Adrenal gland (tissue), 5 donors: ENCODE results near the gene CYBB.

Source experiments
- CTCF ChIP-seq, 6 experiments: fragments of 450-650 bp in 4 of 6; fragments of 200-600 bp in 2 of 6; sonication (generic) in 1 of 6; IDR thresholded peaks; 1 replicate in 5 of 6; 2 replicates in 1 of 6; pipeline versions ENCODE4 v1.5.1 to v1.8.0; 2016 to 2021; ENCODE audit warnings: antibody characterized with exemption in 6 of 6, mild to moderate bottlenecking in 2 of 6, moderate library complexity in 1 of 6
- POLR2A ChIP-seq, 2 donors: fragments of 450-650 bp; IDR thresholded peaks; one replicate each; pipeline ENCODE4 v1.6.1; 2017; ENCODE audit warnings: antibody characterized with exemption in 2 of 2, mild to moderate bottlenecking in 2 of 2, moderate library complexity in 1 of 2
- donor health status: DM: no; HTN: no; CAD: no.

GRCh38 chrX:37799936-37800335 is 20.1 kb downstream of the CYBB start:
- no peak for TF ChIP-seq CTCF (IDR thresholded peaks at IDR 0.05)
- TF ChIP-seq POLR2A (IDR thresholded peaks at IDR 0.05) = no peak
